ENCODE measurements around the gene KHNYN.

GRCh38 chr14:24408764-24409163, 21.0 kb upstream of the KHNYN start:
- TF ChIP-seq CTCF (IDR thresholded peaks at IDR 0.05), result no peak
- TF ChIP-seq POLR2A (IDR thresholded peaks at IDR 0.05), result no peak
